ENCODE data around the gene TAF11L12. TPM values are rescaled to one million over a fixed set of nuclear protein-coding genes. Genes with fewer than 3 reads are reported as not detected.

TAF11L12 gene
- polyA plus RNA-seq, 1 donor (not counting 4 experiments of a cell fraction or from before 2014, with no cell fraction given): not detected

GRCh38 chr5:17614872-17615605 is 4.8 kb downstream of the TAF11L12 start:
- H3K36me3 ChIP-seq (ENCODE audit: control insufficient read depth in 2 of 2, extremely low read depth in 1 of 2, insufficient read depth in 2 of 2, low read length in 2 of 2): no peaks in the 10 kb centered on the region
- no peaks in the 10 kb centered on the region for H3K9me3 ChIP-seq (ENCODE audit: control insufficient read depth, low read depth, low read length)
- no peak for TF ChIP-seq EZH2 (IDR thresholded peaks at IDR 0.05; ENCODE audit: low read length)
- no peak for TF ChIP-seq CTCF (optimal IDR thresholded peaks at IDR 0.05 in 1 of 3, IDR thresholded peaks at IDR 0.05 in 1 of 3, conservative IDR thresholded peaks at IDR 0.05 in 1 of 3; ENCODE audit: extremely low read depth in 1 of 3, insufficient read depth in 2 of 3, low read length in 3 of 3)
- no peak for FAIRE-seq
- H3K9me1 ChIP-seq (ENCODE audit: control insufficient read depth, extremely low read depth, insufficient read depth, low read length): no peaks in the 10 kb centered on the region
- H3K27me3 ChIP-seq (ENCODE audit: control insufficient read depth, extremely low read depth, insufficient read depth, low read length): no peaks in the 10 kb centered on the region
- H3K4me1 ChIP-seq (ENCODE audit: control insufficient read depth, extremely low read depth, insufficient read depth, low read length): no peaks in the 10 kb centered on the region
- no peak overlapping the region for H3K4me3 ChIP-seq (ENCODE audit: control insufficient read depth in 2 of 3, extremely low read depth in 1 of 3, insufficient read depth in 2 of 3, low read depth in 1 of 3, low read length in 3 of 3)
- H3K4me2 ChIP-seq (ENCODE audit: control insufficient read depth, extremely low read depth, insufficient read depth, low read depth, low read length): no peak overlapping the region
- no peaks in the 10 kb centered on the region for H3K79me2 ChIP-seq (ENCODE audit: control insufficient read depth, insufficient read depth, low read length)
- no peak overlapping the region for H2AFZ ChIP-seq (ENCODE audit: control insufficient read depth, low read length)
- no peak overlapping the region for H3K27ac ChIP-seq (ENCODE audit: control insufficient read depth, insufficient read depth, low read length)
- no peak for DNase-seq (ENCODE audit: low read depth, low spot score)
- dilution Hi-C loops (cut with MboI; ENCODE audit: extremely low pct_ligation_motif_present, low sequenced_read_pairs): no loop called here
- H4K20me1 ChIP-seq (ENCODE audit: control insufficient read depth, extremely low read depth, insufficient read depth, low read length): no peaks in the 10 kb centered on the region
- H3K9ac ChIP-seq (ENCODE audit: control insufficient read depth, extremely low read depth, insufficient read depth, low read length): no peak overlapping the region

GRCh38 chr5:17619354-17619753 is 9.2 kb downstream of the TAF11L12 start:
- dilution Hi-C loops (cut with MboI; ENCODE audit: extremely low pct_ligation_motif_present, low sequenced_read_pairs): no loop called here
- Histone ChIP-seq H3K9me3 (ENCODE audit: control insufficient read depth, low read depth, low read length) (no peaks in the 10 kb centered on the region), H3K27me3 (ENCODE audit: control insufficient read depth, extremely low read depth, insufficient read depth, low read length) (no peaks in the 10 kb centered on the region), H3K36me3 (ENCODE audit: control insufficient read depth in 2 of 2, extremely low read depth in 1 of 2, insufficient read depth in 2 of 2, low read length in 2 of 2) (no peaks in the 10 kb centered on the region), H3K4me2 (ENCODE audit: control insufficient read depth, extremely low read depth, insufficient read depth, low read depth, low read length) (no peak overlapping the region), H3K27ac (ENCODE audit: control insufficient read depth, insufficient read depth, low read length) (no peak overlapping the region), H3K79me2 (ENCODE audit: control insufficient read depth, insufficient read depth, low read length) (no peaks in the 10 kb centered on the region), H3K4me1 (ENCODE audit: control insufficient read depth, extremely low read depth, insufficient read depth, low read length) (no peaks in the 10 kb centered on the region), H3K9me1 (ENCODE audit: control insufficient read depth, extremely low read depth, insufficient read depth, low read length) (no peaks in the 10 kb centered on the region), H2AFZ (ENCODE audit: control insufficient read depth, low read length) (no peak overlapping the region), H3K9ac (ENCODE audit: control insufficient read depth, extremely low read depth, insufficient read depth, low read length) (no peak overlapping the region), H3K4me3 (ENCODE audit: control insufficient read depth in 2 of 3, extremely low read depth in 1 of 3, insufficient read depth in 2 of 3, low read depth in 1 of 3, low read length in 3 of 3) (no peak overlapping the region), H4K20me1 (ENCODE audit: control insufficient read depth, extremely low read depth, insufficient read depth, low read length) (no peaks in the 10 kb centered on the region)
- FAIRE-seq: no peak
- DNase-seq (ENCODE audit: low read depth, low spot score): no peak
- TF ChIP-seq CTCF (optimal IDR thresholded peaks at IDR 0.05 in 1 of 3, IDR thresholded peaks at IDR 0.05 in 1 of 3, conservative IDR thresholded peaks at IDR 0.05 in 1 of 3; ENCODE audit: extremely low read depth in 1 of 3, insufficient read depth in 2 of 3, low read length in 3 of 3): no peak
- no peak for TF ChIP-seq EZH2 (IDR thresholded peaks at IDR 0.05; ENCODE audit: low read length)
